ENCODE data around the gene GNAQ.

DNA sequence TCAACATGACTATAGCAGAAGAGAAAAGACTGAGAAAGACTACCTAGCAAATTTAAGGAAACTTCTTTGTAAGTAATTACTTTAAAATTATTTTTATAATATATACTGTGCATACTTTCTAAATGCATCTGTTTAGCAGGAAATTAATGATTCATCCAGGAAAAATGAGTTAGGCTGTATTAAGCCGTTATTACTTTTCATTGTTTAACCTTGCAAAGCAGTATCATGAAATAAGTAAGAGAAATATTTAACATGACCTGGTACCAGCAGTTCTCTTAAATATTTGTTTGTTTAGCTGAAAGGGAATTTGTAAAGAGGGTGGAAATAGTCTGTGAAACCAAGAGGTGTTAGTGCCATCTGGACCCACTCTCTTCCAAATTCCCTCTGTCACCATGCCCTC lies 175.0 kb downstream of the GNAQ start:
- TF ChIP-seq SMARCE1 (IDR thresholded peaks at IDR 0.05; ENCODE audit: borderline replicate concordance) (no peak), ZFP36 (IDR thresholded peaks at IDR 0.05; ENCODE audit: borderline replicate concordance, low read depth, low read length, partially characterized antibody) (no peak), ZNF652 (CRISPR knock-in tag; IDR thresholded peaks at IDR 0.05; ENCODE audit: borderline replicate concordance, low read depth) (no peak), CHD4 (IDR thresholded peaks at IDR 0.05; ENCODE audit: borderline replicate concordance, low read length) (no peak), HNRNPLL (IDR thresholded peaks at IDR 0.05; ENCODE audit: low read depth, low read length, poor library complexity, severe bottlenecking) (no peak), PTBP1 (IDR thresholded peaks at IDR 0.05; ENCODE audit: low read depth, low read length, poor library complexity, severe bottlenecking) (no peak), NBN (conservative IDR thresholded peaks at IDR 0.05) (no peak)
- TF ChIP-seq, protein P1, sequence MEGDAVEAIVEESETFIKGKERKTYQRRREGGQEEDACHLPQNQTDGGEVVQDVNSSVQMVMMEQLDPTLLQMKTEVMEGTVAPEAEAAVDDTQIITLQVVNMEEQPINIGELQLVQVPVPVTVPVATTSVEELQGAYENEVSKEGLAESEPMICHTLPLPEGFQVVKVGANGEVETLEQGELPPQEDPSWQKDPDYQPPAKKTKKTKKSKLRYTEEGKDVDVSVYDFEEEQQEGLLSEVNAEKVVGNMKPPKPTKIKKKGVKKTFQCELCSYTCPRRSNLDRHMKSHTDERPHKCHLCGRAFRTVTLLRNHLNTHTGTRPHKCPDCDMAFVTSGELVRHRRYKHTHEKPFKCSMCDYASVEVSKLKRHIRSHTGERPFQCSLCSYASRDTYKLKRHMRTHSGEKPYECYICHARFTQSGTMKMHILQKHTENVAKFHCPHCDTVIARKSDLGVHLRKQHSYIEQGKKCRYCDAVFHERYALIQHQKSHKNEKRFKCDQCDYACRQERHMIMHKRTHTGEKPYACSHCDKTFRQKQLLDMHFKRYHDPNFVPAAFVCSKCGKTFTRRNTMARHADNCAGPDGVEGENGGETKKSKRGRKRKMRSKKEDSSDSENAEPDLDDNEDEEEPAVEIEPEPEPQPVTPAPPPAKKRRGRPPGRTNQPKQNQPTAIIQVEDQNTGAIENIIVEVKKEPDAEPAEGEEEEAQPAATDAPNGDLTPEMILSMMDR (CRISPR knock-in tag; IDR thresholded peaks at IDR 0.05): no peak
- TF ChIP-seq, protein P2, sequence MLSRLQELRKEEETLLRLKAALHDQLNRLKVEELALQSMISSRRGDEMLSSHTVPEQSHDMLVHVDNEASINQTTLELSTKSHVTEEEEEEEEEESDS (CRISPR knock-in tag; IDR thresholded peaks at IDR 0.05; ENCODE audit: borderline replicate concordance): no peak

Measured in HepG2 (cell line).